Dendritic cell treated with granulocyte-macrophage colony-stimulating factor and Interleukin-4, amounts not matched to agents 40 ng/mL and 50 ng/mL, for 4 days (primary cell): ENCODE data around the gene GMDS.

ENCODE experiments used
- H3K27ac Mint-ChIP-seq: one replicate; pipeline ENCODE4 v1.8.0; 2022; ENCODE audit warnings: mild to moderate bottlenecking, mixed read lengths
- H3K27me3 Mint-ChIP-seq: one replicate; pipeline ENCODE4 v1.8.0; 2022; ENCODE audit warnings: mild to moderate bottlenecking, mixed read lengths
- H3K36me3 Mint-ChIP-seq: one replicate; pipeline ENCODE4 v1.8.0; 2022; ENCODE audit warnings: low read depth, mixed read lengths
- H3K4me1 Mint-ChIP-seq: one replicate; pipeline ENCODE4 v1.8.0; 2022; ENCODE audit warnings: low read depth, mixed read lengths
- H3K4me3 Mint-ChIP-seq: one replicate; pipeline ENCODE4 v1.8.0; 2022; ENCODE audit warnings: mild to moderate bottlenecking, moderate library complexity, mixed read lengths
- H3K9me3 Mint-ChIP-seq: one replicate; pipeline ENCODE4 v1.8.0; 2022; ENCODE audit warnings: mixed read lengths
- intact Hi-C: fragments of 100-400 bp; cut with micrococcal nuclease; formaldehyde crosslinking; loops from one replicate; pipeline ENCODE4 v1.15.0; 2022

GMDS gene

GRCh38 chr6:1834646-1835516 lies 410.5 kb downstream of the GMDS start:
- Mint-ChIP-seq H3K4me1 (no peaks in the 10 kb centered on the region), H3K4me3 (no peak overlapping the region), H3K36me3 (no peaks in the 10 kb centered on the region), H3K27me3 (peaks cover 2% of the 10 kb centered on the region), H3K27ac (no peak overlapping the region), H3K9me3 (no peaks in the 10 kb centered on the region)
- intact Hi-C loops = no loop called here

DNA sequence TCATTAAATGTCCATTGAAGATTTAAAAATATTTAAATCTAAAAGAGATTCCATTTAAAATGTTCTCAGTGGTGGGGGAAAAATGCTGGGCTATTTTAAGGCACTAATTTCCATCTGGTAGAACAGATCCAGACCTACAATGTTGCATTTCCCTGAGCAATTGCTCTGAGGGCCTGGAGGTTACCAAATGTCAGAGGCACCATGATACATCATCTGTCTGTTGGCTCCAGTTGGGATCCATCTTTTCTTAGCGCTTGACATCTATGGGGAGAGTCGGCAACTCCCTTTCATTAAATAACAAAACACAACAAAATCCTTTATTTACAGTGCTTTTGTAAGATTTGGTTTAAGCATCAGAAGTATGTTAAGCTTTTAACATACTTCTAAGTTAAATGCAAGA lies 411.2 kb downstream of the GMDS start:
- H3K9me3 Mint-ChIP-seq = peaks cover 2% of the 10 kb centered on the region
- intact Hi-C loops = no loop called here
- H3K27me3 Mint-ChIP-seq = peaks cover 2% of the 10 kb centered on the region
- no peak overlapping the region for H3K4me3 Mint-ChIP-seq
- no peaks in the 10 kb centered on the region for H3K36me3 Mint-ChIP-seq
- no peak overlapping the region for H3K27ac Mint-ChIP-seq
- H3K4me1 Mint-ChIP-seq = no peaks in the 10 kb centered on the region

GRCh38 chr6:1832844-1833787 lies 412.3 kb downstream of the GMDS start:
- Mint-ChIP-seq H3K4me3 (no peak overlapping the region), H3K36me3 (peaks cover 3% of the 10 kb centered on the region), H3K9me3 (peaks cover 13% of the 10 kb centered on the region), H3K27ac (no peak overlapping the region), H3K27me3 (peaks cover 2% of the 10 kb centered on the region), H3K4me1 (no peaks in the 10 kb centered on the region)
- intact Hi-C loops = no loop called here

GRCh38 chr6:1832358-1832757 lies 413.0 kb downstream of the GMDS start:
- intact Hi-C loops = no loop called here
- peaks cover 7% of the 10 kb centered on the region for H3K36me3 Mint-ChIP-seq
- peaks cover 20% of the 10 kb centered on the region for H3K9me3 Mint-ChIP-seq
- H3K4me1 Mint-ChIP-seq = no peaks in the 10 kb centered on the region
- H3K4me3 Mint-ChIP-seq = no peak overlapping the region
- no peak overlapping the region for H3K27ac Mint-ChIP-seq
- H3K27me3 Mint-ChIP-seq = peaks cover 2% of the 10 kb centered on the region

GRCh38 chr6:1827984-1828793 lies 417.2 kb downstream of the GMDS start:
- Mint-ChIP-seq H3K4me1 (no peaks in the 10 kb centered on the region), H3K27me3 (no peaks in the 10 kb centered on the region), H3K9me3 (peaks cover 21% of the 10 kb centered on the region), H3K27ac (no peak overlapping the region), H3K36me3 (peaks cover 7% of the 10 kb centered on the region), H3K4me3 (no peak overlapping the region)
- intact Hi-C loops = no loop called here

DNA sequence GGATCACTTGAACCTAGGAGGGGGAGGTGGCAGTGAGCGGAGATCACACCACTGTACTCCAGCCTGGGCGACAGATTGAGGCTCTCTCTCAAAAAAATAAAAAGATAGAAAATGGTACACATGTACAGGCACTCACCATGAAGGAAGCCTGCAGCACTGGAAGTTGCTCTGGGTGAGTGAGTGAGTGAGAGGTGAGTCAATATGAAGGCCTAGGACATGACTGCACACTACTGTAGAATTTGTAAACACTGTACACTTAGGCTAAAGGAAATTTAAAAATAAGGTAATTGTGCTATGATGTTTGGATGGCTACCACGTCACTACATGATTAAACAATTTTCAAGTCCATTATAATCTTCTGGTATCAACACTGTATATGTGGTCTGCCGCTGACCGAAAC lies 419.5 kb downstream of the GMDS start:
- peaks cover 7% of the 10 kb centered on the region for H3K36me3 Mint-ChIP-seq

DNA sequence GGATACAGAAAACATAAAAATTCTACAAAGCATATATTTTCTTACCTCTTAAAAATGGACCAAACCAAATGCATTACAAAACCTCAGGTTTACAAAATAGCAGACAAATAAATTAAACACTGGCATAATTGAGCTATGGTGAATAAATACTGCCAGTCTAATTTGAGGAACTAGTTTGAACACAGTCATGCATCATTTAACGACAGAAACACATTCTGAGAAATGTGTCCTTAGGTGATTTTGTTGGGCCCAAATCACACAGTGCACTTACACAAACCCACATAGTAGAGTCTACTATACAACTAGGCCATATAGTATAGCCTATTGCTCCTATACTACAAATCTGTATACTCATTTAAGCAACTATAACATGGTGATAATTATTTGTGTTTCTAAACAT lies 420.1 kb downstream of the GMDS start:
- no peaks in the 10 kb centered on the region for H3K27me3 Mint-ChIP-seq
- intact Hi-C loops = no loop called here
- no peak overlapping the region for H3K27ac Mint-ChIP-seq
- H3K36me3 Mint-ChIP-seq = peaks cover 7% of the 10 kb centered on the region
- H3K4me1 Mint-ChIP-seq = no peaks in the 10 kb centered on the region
- peaks cover 21% of the 10 kb centered on the region for H3K9me3 Mint-ChIP-seq
- no peak overlapping the region for H3K4me3 Mint-ChIP-seq

More for the DNA sequence above, 419.5 kb downstream of the GMDS start:
- Mint-ChIP-seq H3K4me3 (no peak overlapping the region), H3K27me3 (no peaks in the 10 kb centered on the region), H3K27ac (no peak overlapping the region), H3K9me3 (peaks cover 21% of the 10 kb centered on the region), H3K4me1 (no peaks in the 10 kb centered on the region)
- intact Hi-C loops = no loop called here

DNA sequence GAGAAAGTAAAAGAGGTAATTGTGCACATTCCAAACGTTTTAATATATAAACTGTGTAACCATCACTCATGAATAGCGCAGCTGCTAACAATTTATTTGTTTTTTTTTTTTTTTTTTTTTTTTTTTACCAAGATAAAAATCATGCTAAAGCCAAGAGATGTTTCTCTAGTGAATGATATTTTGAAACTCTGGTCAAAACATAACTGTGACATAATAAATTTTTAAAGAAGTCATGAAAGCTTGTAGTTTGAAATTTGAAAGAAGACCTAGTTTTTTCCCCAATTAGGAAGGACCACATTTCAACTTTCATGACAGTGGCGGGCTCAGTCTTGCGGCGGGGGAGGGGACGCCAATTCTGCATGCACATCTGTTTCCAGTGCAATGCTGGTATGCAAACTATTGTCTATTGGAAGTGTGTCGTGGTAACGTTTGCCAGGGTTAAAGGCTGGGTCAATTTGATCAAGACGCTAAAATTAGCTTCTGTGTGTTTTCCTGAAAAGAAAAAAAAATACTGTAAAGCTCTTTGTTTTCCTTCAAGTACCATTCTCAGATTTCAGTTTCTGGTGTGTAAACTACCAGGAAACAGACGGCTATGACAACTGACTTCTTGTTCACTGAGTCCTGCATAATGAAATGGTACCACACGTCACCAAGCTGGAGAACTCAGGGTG lies 423.8 kb downstream of the GMDS start:
- no peak overlapping the region for H3K27ac Mint-ChIP-seq
- H3K9me3 Mint-ChIP-seq = no peaks in the 10 kb centered on the region
- H3K4me1 Mint-ChIP-seq = no peaks in the 10 kb centered on the region
- intact Hi-C loops = no loop called here
- H3K4me3 Mint-ChIP-seq = no peak overlapping the region
- H3K36me3 Mint-ChIP-seq = no peaks in the 10 kb centered on the region
- no peaks in the 10 kb centered on the region for H3K27me3 Mint-ChIP-seq

DNA sequence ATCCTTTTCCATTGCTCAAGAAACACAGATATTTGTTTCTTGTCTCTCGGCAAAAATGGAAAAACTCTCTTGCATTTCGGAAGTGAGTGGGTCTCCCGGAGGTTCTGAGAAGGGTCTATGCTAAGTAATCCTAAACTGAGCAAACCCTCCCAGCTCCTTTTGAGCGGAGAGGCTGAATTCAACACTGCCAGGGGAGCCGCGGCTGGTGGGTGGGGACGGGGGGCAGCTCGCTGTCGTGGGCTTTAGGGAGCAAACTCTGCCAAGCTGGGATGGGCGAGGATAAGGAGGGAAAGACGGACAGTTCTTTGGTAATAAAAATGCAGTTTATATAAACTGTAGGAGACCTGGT lies 424.3 kb downstream of the GMDS start:
- Mint-ChIP-seq H3K4me3 (no peak overlapping the region), H3K36me3 (no peaks in the 10 kb centered on the region), H3K27ac (no peak overlapping the region), H3K9me3 (no peaks in the 10 kb centered on the region), H3K27me3 (no peaks in the 10 kb centered on the region), H3K4me1 (no peaks in the 10 kb centered on the region)
- intact Hi-C loops = no loop called here

DNA sequence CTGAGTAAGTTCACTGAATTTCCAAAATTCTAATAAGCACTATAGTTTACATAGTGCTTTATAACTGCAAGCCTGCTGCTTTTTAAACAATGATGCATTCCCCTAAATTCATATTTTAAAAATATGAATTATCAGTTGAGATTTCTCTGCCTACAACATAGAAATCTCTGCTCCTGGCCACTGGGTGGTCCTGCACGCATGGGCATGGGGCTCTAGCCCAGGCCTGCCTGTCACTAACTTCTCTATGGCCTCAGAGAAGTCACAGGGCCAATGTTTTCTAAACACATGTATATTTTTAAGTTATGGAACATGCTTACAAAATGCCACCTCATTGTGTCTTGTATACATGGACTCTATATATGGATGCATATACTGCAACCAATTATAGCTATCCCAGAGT lies 424.7 kb downstream of the GMDS start:
- H3K9me3 Mint-ChIP-seq = no peaks in the 10 kb centered on the region
- H3K36me3 Mint-ChIP-seq = no peaks in the 10 kb centered on the region
- H3K27me3 Mint-ChIP-seq = no peaks in the 10 kb centered on the region
- intact Hi-C loops = no loop called here
- H3K4me1 Mint-ChIP-seq = no peaks in the 10 kb centered on the region
- H3K4me3 Mint-ChIP-seq = no peak overlapping the region
- no peak overlapping the region for H3K27ac Mint-ChIP-seq

DNA sequence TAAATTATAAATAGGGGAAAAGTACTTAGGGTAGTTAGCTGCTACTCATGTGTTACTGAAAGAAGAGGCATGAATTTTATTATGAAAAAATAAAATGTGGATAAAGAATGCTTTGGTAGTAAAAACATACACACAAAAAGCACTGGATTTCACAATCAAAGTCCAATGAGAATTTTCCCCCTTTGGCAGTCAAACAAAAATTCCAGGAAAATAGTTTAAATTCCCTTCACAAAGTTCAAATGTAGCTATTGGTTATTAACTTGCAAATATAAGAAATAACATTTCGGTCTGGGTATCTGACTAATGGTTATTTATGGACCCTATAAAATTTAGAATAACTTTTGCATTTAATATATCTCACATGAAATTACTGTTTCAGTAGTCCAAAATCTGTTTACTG lies 425.2 kb downstream of the GMDS start:
- Mint-ChIP-seq H3K27ac (no peak overlapping the region), H3K27me3 (no peaks in the 10 kb centered on the region), H3K4me1 (no peaks in the 10 kb centered on the region), H3K9me3 (no peaks in the 10 kb centered on the region), H3K36me3 (no peaks in the 10 kb centered on the region), H3K4me3 (no peak overlapping the region)
- intact Hi-C loops = no loop called here

DNA sequence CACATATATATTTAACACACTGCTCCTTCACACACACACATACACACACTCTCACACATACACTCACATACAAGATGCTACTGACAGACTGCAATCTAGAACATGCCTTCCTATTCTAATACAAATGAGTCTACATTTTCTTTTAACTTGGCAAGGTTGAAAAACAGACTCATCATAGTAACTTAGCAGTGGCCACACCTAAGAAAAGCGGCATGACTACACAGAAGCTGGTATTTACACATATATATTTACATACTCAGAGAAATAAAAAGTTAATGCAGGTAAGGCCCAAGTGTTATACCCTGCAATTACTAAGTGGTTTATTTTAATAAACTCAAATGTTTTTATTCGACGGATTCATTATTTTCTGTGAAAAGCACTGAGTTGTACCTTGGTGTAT lies 426.4 kb downstream of the GMDS start:
- Mint-ChIP-seq H3K4me3 (no peak overlapping the region), H3K27ac (no peak overlapping the region), H3K9me3 (no peaks in the 10 kb centered on the region), H3K27me3 (no peaks in the 10 kb centered on the region), H3K4me1 (no peaks in the 10 kb centered on the region), H3K36me3 (no peaks in the 10 kb centered on the region)
- intact Hi-C loops = no loop called here

DNA sequence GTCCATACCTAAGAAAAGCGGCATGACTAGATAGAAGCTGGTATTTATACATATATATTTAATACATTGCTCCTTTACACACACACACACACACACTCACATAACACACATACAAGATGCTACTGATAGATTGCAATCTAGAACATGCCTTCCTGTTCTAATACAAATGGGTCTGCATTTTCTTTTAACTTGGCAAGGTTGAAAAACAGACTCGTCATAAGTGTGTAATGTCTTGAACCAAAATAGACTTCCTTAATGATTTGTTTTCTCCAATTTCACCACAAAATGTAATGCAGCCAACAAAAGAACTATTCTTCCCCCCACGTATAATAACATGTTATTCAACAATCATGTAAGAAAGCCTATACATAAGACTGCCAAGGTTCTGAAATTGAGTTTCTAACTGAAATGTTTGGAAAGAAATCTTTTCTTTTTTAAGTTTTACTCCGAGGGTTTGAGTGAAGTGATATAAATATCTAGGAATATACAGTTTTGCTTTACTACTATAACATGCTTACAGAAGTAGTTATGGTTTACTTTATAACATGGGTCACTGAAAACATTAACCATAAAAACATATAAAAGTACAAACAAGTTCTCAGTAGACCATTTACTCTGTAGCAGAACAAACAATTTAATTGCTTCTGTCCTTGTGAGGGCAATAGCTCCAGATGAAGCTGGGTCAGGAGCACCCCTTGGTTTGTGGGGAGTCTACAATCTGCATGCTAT lies 428.2 kb downstream of the GMDS start:
- Mint-ChIP-seq H3K4me1 (no peaks in the 10 kb centered on the region), H3K36me3 (no peaks in the 10 kb centered on the region), H3K27ac (no peak overlapping the region), H3K4me3 (no peak overlapping the region), H3K27me3 (no peaks in the 10 kb centered on the region), H3K9me3 (no peaks in the 10 kb centered on the region)
- intact Hi-C loops = no loop called here
